Lung (tissue), 12 donors: ENCODE results near the gene COMT. TPM values are rescaled to one million over a fixed set of nuclear protein-coding genes. Genes with fewer than 3 reads are reported as not detected.

Experiments used
- ATAC-seq: fragments of 200-7000 bp; cut with Tn5 transposase; one replicate; pipeline ENCODE4 v1.9.1; 2020; ENCODE audit warnings: moderate number of reproducible peaks; ENCODE audit not compliant: insufficient read depth, low FRiP score
- DNase-seq, 3 donors: peaks; one replicate each; pipeline ENCODE4 v3.0.0-alpha.2; 2013 to 2017
- H3K27ac ChIP-seq, 2 donors: one replicate each; pipeline ENCODE4 v1.5.1; 2013; ENCODE audit warnings: mild to moderate bottlenecking in 2 of 2, moderate library complexity in 2 of 2, control low read depth in 1 of 2, inconsistent platforms in 1 of 2, low read depth in 1 of 2, low read length in 1 of 2
- H3K27me3 ChIP-seq, 3 donors: one replicate each; pipeline ENCODE4 v1.5.1; 2013; ENCODE audit warnings: low read length in 2 of 3; ENCODE audit not compliant: control insufficient read depth in 3 of 3, insufficient read depth in 3 of 3
- H3K36me3 ChIP-seq, 4 donors: one replicate each; pipeline ENCODE4 v1.5.1; 2013; ENCODE audit warnings: low read length in 4 of 4, mild to moderate bottlenecking in 1 of 4, moderate library complexity in 1 of 4; ENCODE audit not compliant: control insufficient read depth in 4 of 4, insufficient read depth in 4 of 4
- H3K4me1 ChIP-seq, 5 donors: one replicate each; pipeline ENCODE4 v1.5.1; 2013; ENCODE audit warnings: low read length in 5 of 5, mild to moderate bottlenecking in 2 of 5, moderate library complexity in 1 of 5; ENCODE audit not compliant: control insufficient read depth in 5 of 5, insufficient read depth in 5 of 5
- H3K4me3 ChIP-seq: one replicate; pipeline ENCODE4 v1.5.1; 2013; ENCODE audit warnings: mild to moderate bottlenecking, control low read depth, moderate library complexity
- H3K9ac ChIP-seq, 2 donors: one replicate each; pipeline ENCODE4 v1.5.1; 2013; ENCODE audit warnings: low read length in 2 of 2, control low read depth in 1 of 2; ENCODE audit not compliant: insufficient read depth in 1 of 2
- H3K9me3 ChIP-seq, 4 donors: one replicate each; pipeline ENCODE4 v1.5.1; 2013; ENCODE audit warnings: low read length in 3 of 4, mild to moderate bottlenecking in 1 of 4, moderate library complexity in 1 of 4; ENCODE audit not compliant: control insufficient read depth in 4 of 4, insufficient read depth in 3 of 4
- CTCF ChIP-seq: IDR thresholded peaks from 2 replicates; pipeline ENCODE4 v1.5.1; 2012; ENCODE audit warnings: mild to moderate bottlenecking; ENCODE audit errors: control extremely low read depth, extremely low read depth
- WGBS, 2 donors: extraction: QIAGEN DNeasy Blood & Tissue Kit; methylation state at CpG; one replicate each; pipeline ENCODE4 v1.1.7; 2013; 5-methylcytosine and 5-hydroxymethylcytosine counted together
- polyA plus RNA-seq, 2 donors: library from polyadenylated mRNA; stranded (reverse); fragments of 200-250 nt; gene quantifications; one replicate each; pipeline ENCODE4 v1.2.1, GENCODE V29; 2013
- total RNA-seq, 2 donors: library from RNA; depleted of rRNA in 1 of 2; stranded (reverse); fragments of >200 nt in 1 of 2; gene quantifications; one replicate each; pipeline ENCODE4 v1.2.1, GENCODE V29; 2014 to 2021
- donor health status: control.
- donor health status: control.
- donor health status: Bipolar disorder and iron deficiency.
- donor health status: healthy.
- donor health status: DM: yes; HTN: yes; CAD: no.

The COMT gene
- total and polyA plus RNA-seq, 4 donors: 147 to 272 (median 208) TPM

GRCh38 chr22:19979712-19980493 is 38.3 kb downstream of the COMT start:
- H3K4me1 ChIP-seq: peaks cover 0 to 4% (median 2%) of the 10 kb centered on the region in 5 donors
- 93 to 96% methylated on average over 46 to 52 of the region's 52 CpGs for WGBS, 2 donors
- DNase-seq: no peak
- no peaks in the 10 kb centered on the region for H3K9me3 ChIP-seq
- ATAC-seq: no peak
- no peaks in the 10 kb centered on the region for H3K27me3 ChIP-seq
- peaks cover 0 to 14% (median 6%) of the 10 kb centered on the region in 4 donors for H3K36me3 ChIP-seq
- no peak overlapping the region for H3K27ac ChIP-seq
- no peak for TF ChIP-seq CTCF
- no peak overlapping the region for H3K9ac ChIP-seq
- H3K4me3 ChIP-seq: no peak overlapping the region

- Histone ChIP-seq H3K9me3 (no peaks in the 10 kb centered on the region), H3K4me3 (no peak overlapping the region), H3K4me1 (peaks cover under 1 to 10% (median 6%) of the 10 kb centered on the region in 5 donors), H3K27ac (no peak overlapping the region), H3K27me3 (no peaks in the 10 kb centered on the region), H3K9ac (no peak overlapping the region), H3K36me3 (peaks cover 0 to 14% (median 6%) of the 10 kb centered on the region in 4 donors)
- TF ChIP-seq CTCF: no peak
- DNase-seq (no peak), ATAC-seq (no peak)
- 86 to 94% methylated on average over 7 of the region's 7 CpGs for whole genome bisulfite sequencing, 2 donors
Measured at GRCh38 chr22:19980766-19981165, 39.2 kb downstream of the COMT start.

GRCh38 chr22:19981171-19981960 is 39.8 kb downstream of the COMT start:
- no peaks in the 10 kb centered on the region for H3K27me3 ChIP-seq

More at GRCh38 chr22:19981171-19981960, 39.8 kb downstream of the COMT start:
- peaks cover 4 to 16% (median 11%) of the 10 kb centered on the region in 5 donors for H3K4me1 ChIP-seq
- TF ChIP-seq CTCF: no peak
- no peak overlapping the region for H3K9ac ChIP-seq
- H3K36me3 ChIP-seq: peaks cover 0 to 14% (median 6%) of the 10 kb centered on the region in 4 donors
- no peak for ATAC-seq
- H3K9me3 ChIP-seq: no peaks in the 10 kb centered on the region
- DNase-seq: no peak
- 94% methylated on average over 32 to 33 of the region's 33 CpGs for WGBS, 2 donors
- H3K27ac ChIP-seq: no peak overlapping the region
- H3K4me3 ChIP-seq: no peak overlapping the region
